ENCODE measurements around the gene KLF3.

DNA sequence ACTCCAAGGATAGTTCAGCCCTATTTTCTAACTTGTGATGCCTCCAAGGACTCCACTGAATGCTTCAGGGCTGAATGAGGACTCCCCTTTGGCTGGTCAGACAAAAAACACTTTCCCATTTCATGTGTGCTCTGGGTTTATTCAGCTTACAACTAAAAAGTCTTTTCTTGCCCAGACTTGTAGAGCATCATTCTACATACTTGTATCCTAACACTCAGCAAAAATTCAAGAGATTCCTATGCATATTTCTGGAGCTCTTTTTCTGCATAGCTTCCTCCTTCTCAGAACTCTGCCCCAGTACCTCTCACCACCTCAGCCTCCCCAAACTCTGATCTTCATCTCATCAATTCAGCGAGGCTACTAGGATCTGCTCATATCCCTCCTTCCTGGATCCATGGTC, 22.2 kb upstream of the KLF3 start:
- no peak for TF ChIP-seq POLR2A (IDR thresholded peaks at IDR 0.05; ENCODE audit: low read length)
- no peak for TF ChIP-seq GATA1 (IDR thresholded peaks at IDR 0.05; ENCODE audit: low read depth, low read length)

Data from erythroblast (primary cell).